ENCODE results near the gene TBC1D1.

Gene TBC1D1, protein sequence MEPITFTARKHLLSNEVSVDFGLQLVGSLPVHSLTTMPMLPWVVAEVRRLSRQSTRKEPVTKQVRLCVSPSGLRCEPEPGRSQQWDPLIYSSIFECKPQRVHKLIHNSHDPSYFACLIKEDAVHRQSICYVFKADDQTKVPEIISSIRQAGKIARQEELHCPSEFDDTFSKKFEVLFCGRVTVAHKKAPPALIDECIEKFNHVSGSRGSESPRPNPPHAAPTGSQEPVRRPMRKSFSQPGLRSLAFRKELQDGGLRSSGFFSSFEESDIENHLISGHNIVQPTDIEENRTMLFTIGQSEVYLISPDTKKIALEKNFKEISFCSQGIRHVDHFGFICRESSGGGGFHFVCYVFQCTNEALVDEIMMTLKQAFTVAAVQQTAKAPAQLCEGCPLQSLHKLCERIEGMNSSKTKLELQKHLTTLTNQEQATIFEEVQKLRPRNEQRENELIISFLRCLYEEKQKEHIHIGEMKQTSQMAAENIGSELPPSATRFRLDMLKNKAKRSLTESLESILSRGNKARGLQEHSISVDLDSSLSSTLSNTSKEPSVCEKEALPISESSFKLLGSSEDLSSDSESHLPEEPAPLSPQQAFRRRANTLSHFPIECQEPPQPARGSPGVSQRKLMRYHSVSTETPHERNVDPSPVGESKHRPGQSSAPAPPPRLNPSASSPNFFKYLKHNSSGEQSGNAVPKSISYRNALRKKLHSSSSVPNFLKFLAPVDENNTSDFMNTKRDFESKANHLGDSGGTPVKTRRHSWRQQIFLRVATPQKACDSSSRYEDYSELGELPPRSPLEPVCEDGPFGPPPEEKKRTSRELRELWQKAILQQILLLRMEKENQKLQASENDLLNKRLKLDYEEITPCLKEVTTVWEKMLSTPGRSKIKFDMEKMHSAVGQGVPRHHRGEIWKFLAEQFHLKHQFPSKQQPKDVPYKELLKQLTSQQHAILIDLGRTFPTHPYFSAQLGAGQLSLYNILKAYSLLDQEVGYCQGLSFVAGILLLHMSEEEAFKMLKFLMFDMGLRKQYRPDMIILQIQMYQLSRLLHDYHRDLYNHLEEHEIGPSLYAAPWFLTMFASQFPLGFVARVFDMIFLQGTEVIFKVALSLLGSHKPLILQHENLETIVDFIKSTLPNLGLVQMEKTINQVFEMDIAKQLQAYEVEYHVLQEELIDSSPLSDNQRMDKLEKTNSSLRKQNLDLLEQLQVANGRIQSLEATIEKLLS (N-terminal part only)

DNA sequence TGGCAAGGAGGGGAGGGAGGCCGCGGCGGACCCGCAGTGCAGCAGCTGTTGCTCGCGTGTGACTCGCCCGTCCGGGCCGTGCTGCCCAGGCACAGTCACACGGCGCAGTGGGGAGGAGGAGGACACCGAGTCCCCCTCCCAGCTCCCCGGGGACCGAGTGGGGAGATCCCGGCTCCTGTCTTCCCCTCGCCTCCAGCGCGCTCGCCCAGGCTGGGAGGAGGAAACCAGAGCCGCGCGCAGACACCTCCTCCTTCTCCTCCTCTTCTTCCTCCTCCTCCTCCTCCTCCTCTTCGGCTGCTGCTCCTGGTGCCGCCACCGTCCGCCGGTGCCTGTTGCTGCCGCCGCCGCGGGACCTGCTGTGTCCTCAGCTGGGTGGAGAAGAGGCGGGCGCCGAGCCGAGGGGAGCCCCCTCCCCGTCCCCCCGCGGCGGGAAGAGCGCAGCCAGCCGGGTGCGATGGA is at the start of gene TBC1D1:
TBC1D1 (plus strand) TSS at position 284 of the 459 bp plus-strand sequence. CDS start 11,012 bp downstream, outside the sequence.
- no peak for DNase-seq (ENCODE audit: low read depth)
- TF ChIP-seq, protein P1, sequence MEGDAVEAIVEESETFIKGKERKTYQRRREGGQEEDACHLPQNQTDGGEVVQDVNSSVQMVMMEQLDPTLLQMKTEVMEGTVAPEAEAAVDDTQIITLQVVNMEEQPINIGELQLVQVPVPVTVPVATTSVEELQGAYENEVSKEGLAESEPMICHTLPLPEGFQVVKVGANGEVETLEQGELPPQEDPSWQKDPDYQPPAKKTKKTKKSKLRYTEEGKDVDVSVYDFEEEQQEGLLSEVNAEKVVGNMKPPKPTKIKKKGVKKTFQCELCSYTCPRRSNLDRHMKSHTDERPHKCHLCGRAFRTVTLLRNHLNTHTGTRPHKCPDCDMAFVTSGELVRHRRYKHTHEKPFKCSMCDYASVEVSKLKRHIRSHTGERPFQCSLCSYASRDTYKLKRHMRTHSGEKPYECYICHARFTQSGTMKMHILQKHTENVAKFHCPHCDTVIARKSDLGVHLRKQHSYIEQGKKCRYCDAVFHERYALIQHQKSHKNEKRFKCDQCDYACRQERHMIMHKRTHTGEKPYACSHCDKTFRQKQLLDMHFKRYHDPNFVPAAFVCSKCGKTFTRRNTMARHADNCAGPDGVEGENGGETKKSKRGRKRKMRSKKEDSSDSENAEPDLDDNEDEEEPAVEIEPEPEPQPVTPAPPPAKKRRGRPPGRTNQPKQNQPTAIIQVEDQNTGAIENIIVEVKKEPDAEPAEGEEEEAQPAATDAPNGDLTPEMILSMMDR (IDR thresholded peaks at IDR 0.05; ENCODE audit: low read depth, low read length, missing control alignments), result no peak
- in situ Hi-C loops (cut with HindIII; ENCODE audit: low sequenced_read_pairs), result no loop called here
- peak within 1 kb of the TSS; percentile 55 for H3K4me3 ChIP-seq (ENCODE audit: low read depth, low read length)

DNA sequence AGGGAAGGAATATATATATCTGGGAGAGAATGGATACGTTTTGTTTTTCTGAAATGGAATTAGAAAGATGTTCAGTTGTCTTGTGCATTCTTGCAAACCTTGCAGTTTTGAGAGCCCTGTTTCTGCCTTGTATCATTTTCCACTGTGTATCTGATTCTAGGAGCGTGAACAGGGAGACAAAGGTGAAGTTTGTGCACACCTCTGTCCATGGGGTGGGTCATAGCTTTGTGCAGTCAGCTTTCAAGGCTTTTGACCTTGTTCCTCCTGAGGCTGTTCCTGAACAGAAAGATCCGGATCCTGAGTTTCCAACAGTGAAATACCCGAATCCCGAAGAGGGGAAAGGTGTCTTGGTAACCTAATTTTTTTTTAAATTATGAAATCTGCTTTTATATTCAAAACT is 46.7 kb upstream of the TBC1D1 start:
- no peak for DNase-seq (ENCODE audit: low read depth)
- in situ Hi-C loops (cut with HindIII; ENCODE audit: low sequenced_read_pairs), result no loop called here
- TF ChIP-seq, protein P1 (IDR thresholded peaks at IDR 0.05; ENCODE audit: low read depth, low read length, missing control alignments), result no peak
- no peak overlapping the region for H3K4me3 ChIP-seq (ENCODE audit: low read depth, low read length)

DNA sequence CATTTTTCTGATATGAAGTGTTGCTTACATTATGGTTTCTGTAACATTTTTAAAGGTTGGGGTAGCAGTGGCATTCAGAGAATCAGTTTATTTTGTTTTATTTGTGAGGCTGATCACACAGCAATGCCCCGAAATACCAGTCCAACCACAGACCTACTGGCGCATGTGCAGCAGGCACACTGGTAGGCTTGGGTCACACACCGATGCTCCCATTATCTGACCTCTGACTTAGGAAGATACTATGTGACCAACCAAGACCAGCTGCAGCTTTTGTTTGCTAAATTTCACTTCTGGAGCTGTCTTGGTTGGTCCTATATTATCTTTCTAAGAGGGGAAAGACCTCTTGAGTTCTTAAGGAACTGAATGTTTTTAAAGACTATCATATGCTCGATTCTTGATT is 45.7 kb upstream of the TBC1D1 start:
- no peak overlapping the region for H3K4me3 ChIP-seq (ENCODE audit: low read depth, low read length)
- DNase-seq (ENCODE audit: low read depth), result no peak
- TF ChIP-seq, protein P1 (IDR thresholded peaks at IDR 0.05; ENCODE audit: low read depth, low read length, missing control alignments), result no peak
- in situ Hi-C loops (cut with HindIII; ENCODE audit: low sequenced_read_pairs), result no loop called here

DNA sequence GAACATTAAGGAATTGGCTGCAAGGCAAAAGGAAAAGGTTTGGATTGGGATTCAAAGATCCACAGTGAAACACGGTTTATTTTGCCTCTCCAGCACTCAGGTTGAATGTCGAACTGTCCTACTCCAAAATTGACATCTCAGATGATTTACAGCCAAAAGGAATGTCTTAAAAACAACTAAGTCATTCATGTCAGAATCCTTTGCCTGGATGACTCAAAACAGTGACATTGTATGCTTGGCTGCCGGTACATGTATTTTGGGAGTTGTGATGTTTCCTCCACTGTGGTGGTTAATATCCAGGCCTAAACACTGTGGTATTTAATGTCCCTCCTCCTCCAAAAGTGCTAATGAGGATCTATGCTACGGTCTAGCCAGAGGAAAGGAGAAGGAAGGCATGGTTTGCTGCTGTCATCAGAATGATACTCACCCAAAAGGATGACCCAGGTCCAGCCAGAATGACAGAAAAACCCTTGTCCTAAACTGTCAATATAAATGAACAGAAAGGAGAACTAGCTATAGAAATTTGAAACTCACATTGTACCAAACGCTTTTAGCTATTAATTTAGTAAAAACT is 43.5 kb upstream of the TBC1D1 start:
- TF ChIP-seq, protein P1 (IDR thresholded peaks at IDR 0.05; ENCODE audit: low read depth, low read length, missing control alignments), result no peak
- in situ Hi-C loops (cut with HindIII; ENCODE audit: low sequenced_read_pairs), result no loop called here
- H3K4me3 ChIP-seq (ENCODE audit: low read depth, low read length), result no peak overlapping the region
- DNase-seq (ENCODE audit: low read depth), result no peak

DNA sequence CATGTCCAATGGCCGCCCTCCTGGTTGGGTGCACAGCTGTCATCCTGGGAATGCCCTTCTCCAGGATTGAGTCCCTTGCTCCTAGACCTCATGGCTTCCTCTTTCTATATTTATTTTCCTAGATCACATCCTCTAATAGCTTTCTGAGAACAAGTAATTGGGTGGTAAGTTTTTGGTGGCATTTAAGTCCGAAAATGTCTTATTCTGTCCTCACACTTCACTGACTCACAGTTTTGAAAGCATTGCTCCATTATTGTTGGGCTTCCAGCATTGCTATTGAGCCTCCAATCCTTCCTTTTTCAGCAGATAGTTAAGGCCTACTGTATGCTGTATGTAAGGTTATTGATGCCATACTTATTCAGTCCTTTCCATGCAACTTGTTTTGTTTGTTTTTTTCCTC is 38.5 kb upstream of the TBC1D1 start:
- in situ Hi-C loops (cut with HindIII; ENCODE audit: low sequenced_read_pairs), result no loop called here
- no peak for DNase-seq (ENCODE audit: low read depth)
- no peak overlapping the region for H3K4me3 ChIP-seq (ENCODE audit: low read depth, low read length)
- TF ChIP-seq, protein P1 (IDR thresholded peaks at IDR 0.05; ENCODE audit: low read depth, low read length, missing control alignments), result no peak

Measured in astrocyte of the cerebellum (primary cell).